ENCODE measurements around the gene CFDP1.
A peak's percentile ranks its signal among the peaks of the same experiment; 100 is the strongest.
"Not testable (repeated sequence)": the region's sequence is repeated elsewhere in the genome, so short reads cannot be mapped to it uniquely, and the experiment has no call there.

CFDP1 gene

GRCh38 chr16:75471723-75472633 is 38.7 kb upstream of the CFDP1 start:
- Histone ChIP-seq H3K9me3 (ENCODE audit: control insufficient read depth, low read length) (no peaks in the 10 kb centered on the region), H3K36me3 (ENCODE audit: control insufficient read depth, insufficient read depth, low read length) (no peaks in the 10 kb centered on the region), H3K9ac (ENCODE audit: low read length) (no peak overlapping the region), H3K4me3 (ENCODE audit: low read length) (no peak overlapping the region), H3K27me3 (ENCODE audit: control insufficient read depth, insufficient read depth, low read length) (no peaks in the 10 kb centered on the region), H3K4me1 (ENCODE audit: control insufficient read depth, insufficient read depth, low read length) (no peaks in the 10 kb centered on the region)

- Histone ChIP-seq H3K9me3 (ENCODE audit: control insufficient read depth, low read length) (no peaks in the 10 kb centered on the region), H3K4me3 (ENCODE audit: low read length) (no peak overlapping the region), H3K36me3 (ENCODE audit: control insufficient read depth, insufficient read depth, low read length) (no peaks in the 10 kb centered on the region), H3K27me3 (ENCODE audit: control insufficient read depth, insufficient read depth, low read length) (no peaks in the 10 kb centered on the region), H3K9ac (ENCODE audit: low read length) (no peak overlapping the region), H3K4me1 (ENCODE audit: control insufficient read depth, insufficient read depth, low read length) (no peaks in the 10 kb centered on the region)
These were observed 33.5 kb upstream of the CFDP1 start for GRCh38 chr16:75466760-75467159.

- peak within 1 kb of the TSS; percentile 83 for H3K9ac ChIP-seq (ENCODE audit: low read length)
- H3K27me3 ChIP-seq (ENCODE audit: control insufficient read depth, insufficient read depth, low read length), result no peaks in the 10 kb centered on the region
- H3K9me3 ChIP-seq (ENCODE audit: control insufficient read depth, low read length), result no peaks in the 10 kb centered on the region
- H3K36me3 ChIP-seq (ENCODE audit: control insufficient read depth, insufficient read depth, low read length), result no peaks in the 10 kb centered on the region
- H3K4me3 ChIP-seq (ENCODE audit: low read length), result peak within 1 kb of the TSS; percentile 74
- H3K4me1 ChIP-seq (ENCODE audit: control insufficient read depth, insufficient read depth, low read length), result peaks cover 3% of the 10 kb centered on the region
These were observed 31.0 kb upstream of the CFDP1 start, which contains the start of gene TMEM170A for GRCh38 chr16:75464122-75464918. TMEM170A (minus strand) TSS chr16:75464689; CDS start chr16:75464600, 89 bp downstream.

DNA sequence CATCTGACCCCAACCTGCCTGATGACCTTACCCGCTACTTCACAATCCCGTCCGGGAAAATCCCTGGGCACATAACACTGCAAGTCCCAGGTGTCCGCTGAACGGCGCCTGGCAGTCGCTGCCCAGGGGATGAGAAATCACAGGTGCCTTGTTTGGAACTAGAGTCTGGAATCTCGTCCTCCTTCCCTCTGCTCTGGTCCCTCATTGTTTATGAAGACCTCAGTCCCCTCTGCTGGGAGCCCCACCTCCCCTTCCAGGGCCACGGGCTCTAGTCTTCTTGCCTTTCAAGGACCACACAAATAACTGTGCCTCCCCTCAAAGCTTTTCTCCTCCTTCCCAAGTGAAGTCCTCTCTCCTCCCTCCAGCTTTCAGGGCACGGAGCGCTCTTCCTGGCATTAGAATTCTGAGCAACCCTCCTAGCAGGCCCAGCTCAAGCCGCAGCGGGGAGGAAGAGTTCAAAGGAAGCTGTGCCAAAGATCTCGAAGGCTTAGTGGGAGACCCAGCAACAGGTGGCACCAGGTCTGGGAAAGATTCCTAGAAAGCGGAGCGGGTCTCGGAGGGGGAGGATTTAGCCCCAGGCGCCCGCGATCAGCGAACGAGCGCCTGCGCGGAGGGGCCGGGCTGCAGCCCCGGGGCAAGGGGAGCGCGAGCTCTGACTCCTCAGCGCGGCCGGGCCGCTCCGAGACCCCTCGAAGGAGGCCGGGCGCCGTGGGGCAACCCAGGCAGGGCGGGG is 30.3 kb upstream of the CFDP1 start:
- peak overlapping the region; percentile 74 for H3K4me3 ChIP-seq (ENCODE audit: low read length)
- H3K36me3 ChIP-seq (ENCODE audit: control insufficient read depth, insufficient read depth, low read length); H3K27me3 ChIP-seq (ENCODE audit: control insufficient read depth, insufficient read depth, low read length): not testable (repeated sequence)

GRCh38 chr16:75462806-75463205 is 29.5 kb upstream of the CFDP1 start:
- Histone ChIP-seq H3K27me3 (ENCODE audit: control insufficient read depth, insufficient read depth, low read length) (no peaks in the 10 kb centered on the region), H3K4me3 (ENCODE audit: low read length) (no peak overlapping the region), H3K36me3 (ENCODE audit: control insufficient read depth, insufficient read depth, low read length) (no peaks in the 10 kb centered on the region), H3K4me1 (ENCODE audit: control insufficient read depth, insufficient read depth, low read length) (peaks cover 12% of the 10 kb centered on the region), H3K9me3 (ENCODE audit: control insufficient read depth, low read length) (no peaks in the 10 kb centered on the region), H3K9ac (ENCODE audit: low read length) (no peak overlapping the region)

More for the DNA sequence above, 30.3 kb upstream of the CFDP1 start:
- H3K4me1 ChIP-seq (ENCODE audit: control insufficient read depth, insufficient read depth, low read length); H3K9me3 ChIP-seq (ENCODE audit: control insufficient read depth, low read length): not testable (repeated sequence)
- H3K9ac ChIP-seq (ENCODE audit: low read length), result peak overlapping the region; percentile 83

DNA sequence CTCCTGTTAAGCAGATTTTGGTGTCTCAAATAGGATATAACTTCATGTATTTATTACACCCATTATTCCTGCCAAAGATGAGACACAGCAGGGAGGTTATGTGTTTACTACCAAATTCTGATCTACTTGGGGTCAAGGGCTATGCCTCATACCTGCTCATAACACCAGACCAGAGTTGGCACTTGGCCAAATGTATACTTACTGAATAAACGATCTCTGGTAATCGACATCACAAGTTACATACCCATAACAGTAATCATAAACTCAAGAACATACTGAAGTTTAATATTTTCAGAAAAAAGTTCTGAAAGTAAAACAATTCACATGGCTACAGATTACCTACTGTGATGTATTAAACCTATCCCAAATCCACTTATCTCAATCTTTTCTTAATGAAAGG is 28.3 kb upstream of the CFDP1 start:
- H3K27me3 ChIP-seq (ENCODE audit: control insufficient read depth, insufficient read depth, low read length), result no peaks in the 10 kb centered on the region
- no peaks in the 10 kb centered on the region for H3K9me3 ChIP-seq (ENCODE audit: control insufficient read depth, low read length)
- H3K4me3 ChIP-seq (ENCODE audit: low read length), result no peak overlapping the region
- no peaks in the 10 kb centered on the region for H3K36me3 ChIP-seq (ENCODE audit: control insufficient read depth, insufficient read depth, low read length)
- H3K9ac ChIP-seq (ENCODE audit: low read length), result no peak overlapping the region
- H3K4me1 ChIP-seq (ENCODE audit: control insufficient read depth, insufficient read depth, low read length), result peaks cover 17% of the 10 kb centered on the region

DNA sequence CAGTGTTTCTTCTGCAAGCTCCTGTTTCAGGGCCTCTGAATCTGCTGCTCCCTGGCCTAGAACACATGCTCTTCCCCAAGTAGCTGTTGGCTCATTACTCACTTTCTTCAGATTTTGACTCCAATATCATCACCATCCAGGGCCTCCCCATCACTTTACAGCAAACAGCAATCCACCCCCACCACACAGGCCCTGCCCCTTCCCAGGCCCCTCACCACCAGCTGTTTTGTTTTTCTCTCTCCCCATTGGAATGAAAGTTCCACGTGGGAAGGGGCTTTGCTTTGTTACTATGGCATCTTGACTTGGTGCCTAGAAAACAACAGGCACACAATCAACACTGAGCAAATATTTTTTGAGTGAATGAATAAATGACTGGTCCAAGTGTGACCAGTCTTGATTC is 27.1 kb upstream of the CFDP1 start:
- Histone ChIP-seq H3K4me1 (ENCODE audit: control insufficient read depth, insufficient read depth, low read length) (peaks cover 17% of the 10 kb centered on the region), H3K36me3 (ENCODE audit: control insufficient read depth, insufficient read depth, low read length) (no peaks in the 10 kb centered on the region), H3K27me3 (ENCODE audit: control insufficient read depth, insufficient read depth, low read length) (no peaks in the 10 kb centered on the region), H3K9me3 (ENCODE audit: control insufficient read depth, low read length) (no peaks in the 10 kb centered on the region), H3K4me3 (ENCODE audit: low read length) (no peak overlapping the region), H3K9ac (ENCODE audit: low read length) (no peak overlapping the region)

GRCh38 chr16:75459691-75460090 is 26.4 kb upstream of the CFDP1 start:
- H3K27me3 ChIP-seq (ENCODE audit: control insufficient read depth, insufficient read depth, low read length), result no peaks in the 10 kb centered on the region
- H3K9me3 ChIP-seq (ENCODE audit: control insufficient read depth, low read length), result no peaks in the 10 kb centered on the region
- H3K4me1 ChIP-seq (ENCODE audit: control insufficient read depth, insufficient read depth, low read length), result peaks cover 17% of the 10 kb centered on the region
- no peak overlapping the region for H3K4me3 ChIP-seq (ENCODE audit: low read length)
- no peaks in the 10 kb centered on the region for H3K36me3 ChIP-seq (ENCODE audit: control insufficient read depth, insufficient read depth, low read length)
- H3K9ac ChIP-seq (ENCODE audit: low read length), result no peak overlapping the region

DNA sequence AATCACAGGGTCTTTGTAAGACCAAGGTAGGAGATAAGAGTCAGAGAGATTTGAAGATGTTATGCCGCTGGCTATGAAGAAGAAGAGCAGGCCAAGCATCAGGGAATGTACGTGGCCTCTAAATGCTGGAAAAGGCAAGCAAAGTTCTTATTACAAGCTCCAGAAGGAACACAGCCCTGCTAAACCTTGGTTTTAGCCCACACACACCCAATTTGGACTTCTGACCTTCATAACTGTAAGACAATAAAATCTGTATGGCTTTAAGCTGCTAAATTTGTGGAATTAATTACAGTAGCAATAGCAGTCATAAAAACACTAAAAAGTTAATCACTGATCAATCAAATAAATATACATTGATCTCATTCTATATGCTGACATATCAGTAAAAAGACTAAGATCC is 25.1 kb upstream of the CFDP1 start:
- Histone ChIP-seq H3K4me3 (ENCODE audit: low read length) (no peak overlapping the region), H3K9me3 (ENCODE audit: control insufficient read depth, low read length) (no peaks in the 10 kb centered on the region), H3K36me3 (ENCODE audit: control insufficient read depth, insufficient read depth, low read length) (no peaks in the 10 kb centered on the region), H3K4me1 (ENCODE audit: control insufficient read depth, insufficient read depth, low read length) (peaks cover 22% of the 10 kb centered on the region), H3K27me3 (ENCODE audit: control insufficient read depth, insufficient read depth, low read length) (no peaks in the 10 kb centered on the region), H3K9ac (ENCODE audit: low read length) (no peak overlapping the region)

GRCh38 chr16:75458029-75458428 is 24.7 kb upstream of the CFDP1 start:
- Histone ChIP-seq H3K9ac (ENCODE audit: low read length) (no peak overlapping the region), H3K27me3 (ENCODE audit: control insufficient read depth, insufficient read depth, low read length) (no peaks in the 10 kb centered on the region), H3K9me3 (ENCODE audit: control insufficient read depth, low read length) (no peaks in the 10 kb centered on the region), H3K4me1 (ENCODE audit: control insufficient read depth, insufficient read depth, low read length) (peaks cover 26% of the 10 kb centered on the region), H3K36me3 (ENCODE audit: control insufficient read depth, insufficient read depth, low read length) (no peaks in the 10 kb centered on the region), H3K4me3 (ENCODE audit: low read length) (no peak overlapping the region)

DNA sequence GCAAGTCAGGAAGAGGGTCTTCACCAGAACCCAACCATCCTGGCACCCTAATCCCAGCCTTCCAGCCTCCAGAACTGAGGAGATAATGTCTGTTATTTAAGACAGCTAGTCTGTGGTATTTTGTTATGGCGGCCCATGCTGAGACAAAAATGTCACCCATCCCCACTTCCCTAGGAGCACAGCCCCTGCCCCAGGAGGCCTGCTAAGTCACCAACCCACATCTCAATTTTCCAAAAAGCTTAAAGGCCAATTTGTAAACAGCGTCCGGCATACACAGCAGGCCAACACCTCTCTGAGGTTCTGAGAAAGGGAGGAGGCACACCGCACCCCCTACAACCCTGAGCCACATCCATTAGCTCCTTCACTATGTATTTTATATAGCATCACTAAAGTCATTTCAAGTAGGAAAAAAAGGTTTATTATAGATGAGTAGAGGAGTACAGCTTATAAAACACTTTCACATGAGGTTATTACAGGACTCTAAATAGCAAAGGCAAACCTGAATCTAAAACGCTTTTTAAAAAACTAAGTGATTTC is 24.2 kb upstream of the CFDP1 start:
- no peaks in the 10 kb centered on the region for H3K9me3 ChIP-seq (ENCODE audit: control insufficient read depth, low read length)
- H3K4me1 ChIP-seq (ENCODE audit: control insufficient read depth, insufficient read depth, low read length), result peaks cover 30% of the 10 kb centered on the region
- no peaks in the 10 kb centered on the region for H3K27me3 ChIP-seq (ENCODE audit: control insufficient read depth, insufficient read depth, low read length)
- no peak overlapping the region for H3K4me3 ChIP-seq (ENCODE audit: low read length)
- H3K36me3 ChIP-seq (ENCODE audit: control insufficient read depth, insufficient read depth, low read length), result no peaks in the 10 kb centered on the region
- H3K9ac ChIP-seq (ENCODE audit: low read length), result no peak overlapping the region

Measured in mucosa of stomach (tissue), 1 donor.